ENCODE measurements around the gene PADI2. TPM values are rescaled to one million over a fixed set of nuclear protein-coding genes. Genes with fewer than 3 reads are reported as not detected.

Gene PADI2
- total RNA-seq, 1 experiment from 2014 or later = 0.16 TPM

DNA sequence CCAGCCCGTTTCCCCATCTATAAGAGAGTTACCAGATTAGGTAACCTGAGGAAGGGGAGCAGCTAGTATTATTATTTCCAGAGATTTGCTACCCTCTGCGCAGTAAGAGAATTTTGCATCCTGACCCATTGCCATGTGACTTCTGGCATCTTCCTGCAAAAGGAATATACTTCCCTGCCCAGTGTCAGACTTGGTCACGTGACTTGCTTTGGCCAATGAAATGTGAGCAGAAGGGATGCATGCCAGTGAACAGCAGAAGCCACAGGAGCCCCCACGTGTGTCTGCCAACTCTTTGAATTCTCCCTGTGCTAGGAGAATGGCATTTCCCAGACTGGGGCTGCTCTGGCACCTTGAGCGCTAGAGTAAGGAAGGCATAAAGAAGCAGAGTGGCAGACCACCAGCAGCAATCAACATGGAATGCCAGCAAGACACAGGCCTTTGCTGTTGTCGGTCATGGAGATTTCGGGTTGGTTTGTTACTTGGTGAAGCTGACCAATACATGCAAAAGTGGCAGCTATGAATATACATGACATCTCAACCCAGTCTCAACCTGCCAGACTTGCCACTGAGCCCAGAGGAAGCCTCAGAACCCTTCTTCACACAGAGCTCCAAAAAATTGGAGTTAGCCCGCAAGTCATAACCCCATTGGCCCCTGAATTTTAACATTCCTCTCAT lies 39.0 kb downstream of the PADI2 start:
- Mint-ChIP-seq H3K4me3 (ENCODE audit: unreplicated experiment) (no peak overlapping the region), H3K9me3 (ENCODE audit: unreplicated experiment) (no peaks in the 10 kb centered on the region), H3K27me3 (ENCODE audit: insufficient read depth, unreplicated experiment) (no peaks in the 10 kb centered on the region), H3K36me3 (ENCODE audit: insufficient read depth, unreplicated experiment) (no peaks in the 10 kb centered on the region), H3K27ac (ENCODE audit: low read depth, unreplicated experiment) (no peak overlapping the region), H3K4me1 (ENCODE audit: insufficient read depth, unreplicated experiment) (peaks cover 4% of the 10 kb centered on the region)
- TF ChIP-seq, protein P1, sequence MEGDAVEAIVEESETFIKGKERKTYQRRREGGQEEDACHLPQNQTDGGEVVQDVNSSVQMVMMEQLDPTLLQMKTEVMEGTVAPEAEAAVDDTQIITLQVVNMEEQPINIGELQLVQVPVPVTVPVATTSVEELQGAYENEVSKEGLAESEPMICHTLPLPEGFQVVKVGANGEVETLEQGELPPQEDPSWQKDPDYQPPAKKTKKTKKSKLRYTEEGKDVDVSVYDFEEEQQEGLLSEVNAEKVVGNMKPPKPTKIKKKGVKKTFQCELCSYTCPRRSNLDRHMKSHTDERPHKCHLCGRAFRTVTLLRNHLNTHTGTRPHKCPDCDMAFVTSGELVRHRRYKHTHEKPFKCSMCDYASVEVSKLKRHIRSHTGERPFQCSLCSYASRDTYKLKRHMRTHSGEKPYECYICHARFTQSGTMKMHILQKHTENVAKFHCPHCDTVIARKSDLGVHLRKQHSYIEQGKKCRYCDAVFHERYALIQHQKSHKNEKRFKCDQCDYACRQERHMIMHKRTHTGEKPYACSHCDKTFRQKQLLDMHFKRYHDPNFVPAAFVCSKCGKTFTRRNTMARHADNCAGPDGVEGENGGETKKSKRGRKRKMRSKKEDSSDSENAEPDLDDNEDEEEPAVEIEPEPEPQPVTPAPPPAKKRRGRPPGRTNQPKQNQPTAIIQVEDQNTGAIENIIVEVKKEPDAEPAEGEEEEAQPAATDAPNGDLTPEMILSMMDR (IDR thresholded peaks at IDR 0.05; ENCODE audit: unreplicated experiment) = no peak
- CTCF ChIA-PET = interaction anchor here (0.6 to 1.4 kb wide), 2 partner anchors 14 to 341 kb away, joined by 3 read pairs; no protein-coding TSS in a partner anchor
- no peak for DNase-seq (ENCODE audit: unreplicated experiment)
- no TSS peak for BruUV-seq (replicated peaks)
- intact Hi-C loops (cut with micrococcal nuclease) = no loop called here
- POLR2A ChIA-PET = interaction anchor here (0.6 kb wide), 1 partner anchor 153 kb away, joined by 3 read pairs; no protein-coding TSS in a partner anchor

DNA sequence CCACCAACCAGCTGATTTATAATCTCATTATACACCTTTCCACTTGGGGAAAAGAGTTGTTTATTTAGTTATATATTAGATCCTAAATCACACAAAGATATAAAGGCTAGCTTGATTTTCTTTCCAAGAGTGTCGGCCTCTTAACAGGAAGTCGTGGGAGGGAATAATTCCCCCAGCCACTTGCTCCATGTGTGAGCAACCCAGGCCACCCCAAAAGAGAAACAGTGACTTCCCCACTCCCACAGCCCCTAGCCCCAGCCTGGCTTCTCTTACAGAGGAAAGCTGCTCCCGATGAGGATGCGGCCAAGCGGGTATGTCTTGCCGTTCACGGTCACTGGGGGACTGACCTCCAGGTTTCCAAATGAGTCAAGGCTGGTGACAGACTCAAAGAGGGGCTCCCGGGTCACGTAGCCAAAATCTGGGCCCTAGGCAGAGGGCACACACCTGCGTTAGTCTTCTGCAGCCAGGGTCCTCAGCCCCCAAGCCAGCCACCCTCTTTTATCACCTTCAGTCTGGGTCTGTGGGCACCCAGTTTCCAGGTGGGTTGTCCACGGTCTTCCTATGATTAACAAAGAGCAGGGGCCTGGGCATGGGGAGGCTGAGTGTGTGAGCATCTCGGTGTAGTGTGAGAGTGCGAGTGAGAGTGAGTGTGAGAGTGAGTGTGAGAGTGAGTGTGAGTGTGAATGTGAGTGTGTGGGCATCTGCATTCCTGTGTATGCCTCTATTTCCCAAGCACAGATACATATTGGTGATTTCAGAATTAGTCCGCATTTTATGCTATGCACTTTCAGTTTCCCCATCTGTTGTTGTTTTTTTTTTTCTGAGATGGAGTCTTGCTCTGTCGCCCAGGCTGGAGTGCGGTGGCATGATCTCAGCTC lies 40.0 kb downstream of the PADI2 start:
- no peak for DNase-seq (ENCODE audit: unreplicated experiment)
- H3K4me3 Mint-ChIP-seq (ENCODE audit: unreplicated experiment) = no peak overlapping the region
- H3K27ac Mint-ChIP-seq (ENCODE audit: low read depth, unreplicated experiment) = no peak overlapping the region
- no peaks in the 10 kb centered on the region for H3K9me3 Mint-ChIP-seq (ENCODE audit: unreplicated experiment)
- H3K4me1 Mint-ChIP-seq (ENCODE audit: insufficient read depth, unreplicated experiment) = peaks cover 4% of the 10 kb centered on the region
- intact Hi-C loops (cut with micrococcal nuclease) = no loop called here
- ChIA-PET CTCF (no interaction called here), POLR2A (no interaction called here)
- no peaks in the 10 kb centered on the region for H3K36me3 Mint-ChIP-seq (ENCODE audit: insufficient read depth, unreplicated experiment)
- H3K27me3 Mint-ChIP-seq (ENCODE audit: insufficient read depth, unreplicated experiment) = no peaks in the 10 kb centered on the region
- BruUV-seq (replicated peaks) = no TSS peak
- TF ChIP-seq, protein P1 (IDR thresholded peaks at IDR 0.05; ENCODE audit: unreplicated experiment) = no peak

DNA sequence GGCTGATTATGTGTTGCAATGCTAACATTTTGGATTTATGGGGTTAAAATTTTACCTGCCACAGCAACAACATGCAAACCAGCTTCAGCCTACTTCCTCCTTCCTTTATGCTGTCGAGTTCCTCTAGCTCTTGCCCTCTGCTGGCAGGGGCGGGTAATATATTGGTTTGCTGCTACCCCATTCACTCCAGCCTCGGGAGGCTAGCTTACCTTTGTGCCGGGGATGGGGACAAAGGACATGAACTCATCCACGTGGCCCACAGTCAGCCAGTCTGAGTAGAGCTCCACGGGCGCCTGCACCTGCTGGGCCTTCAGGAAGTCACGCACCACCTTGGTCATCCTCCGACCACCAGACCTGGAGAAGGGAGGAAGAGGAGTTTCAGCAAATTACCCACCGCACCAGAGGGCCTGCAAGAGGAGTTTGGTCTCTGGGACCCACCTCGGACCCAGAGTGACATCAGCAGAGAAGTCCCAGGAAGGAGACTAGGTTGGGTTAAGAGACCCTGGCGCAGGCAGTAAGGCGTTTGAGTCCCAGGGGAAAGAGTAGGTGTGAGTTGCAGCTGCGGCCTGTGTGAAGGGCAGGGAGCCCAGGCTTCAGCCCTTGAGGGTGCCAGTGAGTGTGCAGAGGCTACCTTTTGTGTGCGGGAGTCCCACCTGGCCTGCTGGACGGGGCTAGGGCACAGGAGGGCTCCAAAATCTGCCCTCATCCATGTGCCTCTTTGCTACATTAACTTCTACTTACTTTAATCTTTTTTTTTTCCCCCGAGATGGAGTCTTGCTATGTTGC lies 43.6 kb downstream of the PADI2 start:
- no peak overlapping the region for H3K4me3 Mint-ChIP-seq (ENCODE audit: unreplicated experiment)
- no peaks in the 10 kb centered on the region for H3K36me3 Mint-ChIP-seq (ENCODE audit: insufficient read depth, unreplicated experiment)
- ChIA-PET POLR2A (no interaction called here), CTCF (interaction anchor here (0.5 to 3.0 kb wide), 12 partner anchors 8 to 605 kb away, joined by 3 to 14 read pairs (median 3); no protein-coding TSS in a partner anchor)
- no peaks in the 10 kb centered on the region for H3K27me3 Mint-ChIP-seq (ENCODE audit: insufficient read depth, unreplicated experiment)
- intact Hi-C loops (cut with micrococcal nuclease) = loop anchor here (1.0 kb wide), 1 partner anchor 16 kb away; no protein-coding TSS in a partner anchor
- peaks cover 4% of the 10 kb centered on the region for H3K4me1 Mint-ChIP-seq (ENCODE audit: insufficient read depth, unreplicated experiment)
- BruUV-seq (replicated peaks) = no TSS peak
- H3K27ac Mint-ChIP-seq (ENCODE audit: low read depth, unreplicated experiment) = no peak overlapping the region
- TF ChIP-seq, protein P1 (IDR thresholded peaks at IDR 0.05; ENCODE audit: unreplicated experiment) = peak; percentile 48
- H3K9me3 Mint-ChIP-seq (ENCODE audit: unreplicated experiment) = no peaks in the 10 kb centered on the region
- DNase-seq (ENCODE audit: unreplicated experiment) = peak; percentile 69

All from MCF 10A (cell line).